ENCODE data around the gene TMEFF2. TPM values are rescaled to one million over a fixed set of nuclear protein-coding genes. Genes with fewer than 3 reads are reported as not detected.

Gene TMEFF2
- total RNA-seq, 1 donor, result not detected

DNA sequence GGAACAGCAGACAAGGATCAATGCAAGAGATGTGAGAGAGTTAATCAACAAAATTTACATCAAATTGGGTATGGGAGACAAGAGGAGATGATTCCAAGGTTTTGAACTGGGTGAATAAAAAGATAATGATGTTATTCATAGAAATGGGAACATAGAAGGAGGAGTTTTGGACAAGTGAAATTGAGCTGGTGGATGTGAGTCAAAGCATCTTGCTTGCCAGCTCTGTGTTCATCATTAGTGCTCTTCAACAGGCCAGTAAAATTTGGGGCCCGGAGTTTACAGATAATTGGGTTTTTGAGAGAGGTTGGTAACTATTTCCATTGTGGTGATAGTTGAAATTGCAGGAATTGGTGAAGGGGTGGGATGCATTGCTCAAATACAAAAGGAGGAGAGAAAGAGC is 277.9 kb downstream of the TMEFF2 start:
- no peak for DNase-seq (ENCODE audit: low read depth in 2 of 3, low spot score in 2 of 3)

DNA sequence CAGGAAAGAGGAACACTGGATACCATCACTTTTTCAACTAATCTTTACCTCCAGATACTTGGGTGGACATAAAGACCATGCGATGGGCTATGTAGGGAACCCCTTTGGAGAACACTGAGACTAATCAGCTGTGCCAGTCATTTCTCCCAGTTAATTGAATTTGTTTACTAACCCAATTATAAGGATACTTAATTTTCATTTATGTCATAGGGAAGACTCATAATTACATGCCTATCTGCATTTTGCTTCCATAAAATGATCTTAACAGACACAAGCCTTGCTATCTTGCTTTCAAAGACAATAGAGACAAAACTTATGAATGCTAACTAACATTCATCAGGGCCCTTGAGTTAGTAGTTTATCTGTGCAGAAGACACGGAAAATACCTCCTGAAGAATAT is 279.0 kb downstream of the TMEFF2 start:
- no peak for DNase-seq (ENCODE audit: low read depth in 2 of 3, low spot score in 2 of 3)

DNA sequence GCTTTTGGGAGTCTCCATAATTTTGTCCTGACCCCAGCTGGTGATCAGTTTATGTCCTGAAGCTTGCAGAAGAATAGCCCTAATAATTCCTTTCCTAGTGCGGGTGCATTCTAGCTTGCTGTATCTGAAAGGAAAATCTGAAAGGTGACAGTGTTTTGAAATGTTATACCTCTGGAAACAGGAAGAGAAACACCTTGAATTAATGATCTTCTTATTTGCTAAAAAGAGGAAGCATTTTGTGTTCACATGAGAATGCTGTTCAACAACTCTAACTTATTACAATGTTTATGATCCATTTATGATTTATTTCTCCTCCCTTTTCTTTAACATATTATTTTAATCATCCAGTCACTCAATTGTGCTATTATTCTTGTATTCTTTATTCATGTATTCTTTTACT is 280.9 kb downstream of the TMEFF2 start:
- DNase-seq (ENCODE audit: low read depth in 2 of 3, low spot score in 2 of 3), result no peak

DNA sequence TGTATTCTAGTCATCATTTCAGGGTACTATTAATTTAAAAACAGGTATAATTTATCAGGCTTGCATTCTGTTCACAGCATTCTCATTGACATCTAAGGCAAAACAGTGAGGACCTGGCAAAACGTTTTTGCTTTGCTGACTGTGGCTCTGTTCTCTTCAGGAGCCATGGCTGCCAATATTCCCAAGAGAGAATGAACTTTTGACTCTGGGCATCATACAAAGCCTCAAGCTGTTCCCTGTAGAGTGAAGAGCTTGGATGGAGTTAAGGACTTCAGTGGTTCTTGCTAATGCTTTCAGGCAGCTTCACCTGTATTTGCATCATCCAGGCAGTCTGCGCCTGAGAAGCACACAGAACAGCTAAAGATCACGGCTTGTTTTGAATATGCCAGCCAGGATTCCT is 282.0 kb downstream of the TMEFF2 start:
- DNase-seq (ENCODE audit: low read depth in 2 of 3, low spot score in 2 of 3), result no peak

DNA sequence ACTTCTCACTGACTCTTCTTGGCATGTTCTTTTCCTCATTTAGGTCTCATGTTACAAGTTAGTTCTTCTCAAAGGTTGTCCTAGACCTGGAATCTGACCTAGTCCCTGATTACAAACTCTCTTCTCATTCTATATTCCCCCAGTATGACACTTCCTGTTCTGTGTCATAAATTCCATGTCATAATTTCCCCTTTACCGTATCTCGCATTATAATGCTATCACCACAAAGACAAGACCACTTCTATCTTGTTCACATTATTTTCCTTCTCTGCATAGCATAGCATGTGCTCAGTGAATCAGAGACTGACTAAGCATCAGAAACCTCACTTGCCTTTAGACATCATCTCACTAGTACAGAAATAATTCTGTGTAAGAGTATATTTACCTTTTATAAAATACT is 284.2 kb downstream of the TMEFF2 start:
- DNase-seq (ENCODE audit: low read depth in 2 of 3, low spot score in 2 of 3), result peak in 2 of 3 donors; percentile 35 to 44

DNA sequence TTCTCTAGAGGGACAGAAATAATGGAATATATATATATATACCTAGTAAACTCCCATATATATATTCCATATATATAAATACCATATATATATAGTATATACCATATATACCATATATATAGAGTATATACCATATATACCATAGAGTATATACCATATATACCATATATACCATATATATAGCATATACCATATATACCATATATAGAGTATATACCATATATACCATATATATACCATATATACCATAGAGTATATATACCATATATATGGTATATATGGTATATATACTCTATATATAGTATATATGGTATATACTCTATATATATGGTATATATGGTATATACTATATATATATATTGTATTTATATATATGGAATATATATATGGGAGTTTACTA is 285.9 kb downstream of the TMEFF2 start:
- no peak for DNase-seq (ENCODE audit: low read depth in 2 of 3, low spot score in 2 of 3)

DNA sequence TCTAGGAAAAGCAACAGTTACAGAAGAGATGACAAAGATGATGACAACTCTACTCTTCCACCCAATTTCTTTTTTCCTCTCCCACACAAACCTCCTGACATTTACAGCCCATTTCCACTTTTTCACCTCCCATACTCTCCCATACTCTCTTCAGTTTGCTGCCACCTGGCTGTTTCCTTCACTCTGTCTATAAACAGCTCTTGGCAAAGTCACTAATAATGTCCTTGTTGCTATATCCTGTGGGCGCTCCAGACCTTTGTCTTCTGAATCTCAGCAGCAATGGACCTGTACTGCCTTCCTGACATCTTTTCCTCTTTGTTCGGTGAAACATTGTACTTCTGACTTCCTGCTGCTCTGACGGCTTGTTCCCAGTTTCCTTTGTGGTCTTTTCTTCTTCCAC is 287.2 kb downstream of the TMEFF2 start:
- no peak for DNase-seq (ENCODE audit: low read depth in 2 of 3, low spot score in 2 of 3)

DNA sequence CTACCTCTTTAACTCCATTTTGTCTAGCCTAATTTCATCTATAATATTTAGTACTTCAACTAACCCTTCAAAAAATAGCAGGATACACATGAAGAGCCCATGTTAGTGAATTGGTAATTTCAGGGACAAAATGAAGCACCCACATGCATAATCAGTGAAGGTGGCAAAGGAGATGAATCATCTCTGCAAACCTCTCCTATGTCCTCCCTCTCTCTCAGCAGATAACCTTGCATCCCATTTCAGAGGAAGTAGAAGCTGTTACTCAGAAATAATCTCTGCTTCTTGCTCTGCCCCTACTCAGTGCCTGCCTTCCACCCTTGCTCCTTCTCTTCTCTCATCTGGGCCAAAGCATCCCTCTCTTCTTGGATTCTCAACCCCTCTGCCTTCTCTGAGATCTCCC is 287.6 kb downstream of the TMEFF2 start:
- DNase-seq (ENCODE audit: low read depth in 2 of 3, low spot score in 2 of 3), result no peak

DNA sequence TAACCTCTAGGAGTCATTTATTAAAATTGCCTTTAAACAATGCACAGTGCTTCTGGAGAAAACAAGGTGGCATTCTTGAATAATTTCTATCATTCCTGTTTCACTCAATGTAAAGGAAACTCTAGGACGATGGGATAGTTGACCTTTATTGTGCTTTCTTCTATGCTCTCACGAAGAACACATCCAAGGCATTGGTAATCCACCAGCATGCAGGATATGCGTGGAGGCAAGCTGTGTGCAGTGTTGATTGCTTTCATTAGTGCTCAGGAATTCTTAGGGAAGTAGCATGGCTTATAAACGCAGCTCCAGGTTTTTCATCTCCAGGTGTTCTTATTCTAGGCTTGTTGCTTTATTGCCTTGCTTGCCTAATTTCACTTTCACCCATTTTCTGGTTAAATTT is 289.4 kb downstream of the TMEFF2 start:
- no peak for DNase-seq (ENCODE audit: low read depth in 2 of 3, low spot score in 2 of 3)

DNA sequence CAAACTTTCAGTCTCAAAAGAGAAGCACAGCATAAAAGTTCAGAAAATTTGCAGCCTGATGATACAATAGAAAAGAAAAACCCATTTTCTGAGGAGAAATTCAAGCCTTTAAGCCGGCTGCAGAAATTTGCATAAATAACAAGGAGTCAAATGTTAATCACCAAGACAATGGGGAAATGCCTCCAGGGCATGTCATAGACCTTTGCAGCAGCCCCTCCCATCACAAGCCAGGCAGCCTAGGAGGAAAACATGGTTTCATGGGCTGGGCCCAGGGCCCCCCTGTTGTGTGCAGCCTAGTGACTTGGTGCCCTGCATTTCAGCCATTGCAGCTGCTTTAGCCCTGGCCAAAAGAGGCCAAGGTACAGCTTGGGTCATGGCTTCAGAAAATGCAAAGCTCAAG is 293.7 kb downstream of the TMEFF2 start:
- no peak for DNase-seq (ENCODE audit: low read depth in 2 of 3, low spot score in 2 of 3)

DNA sequence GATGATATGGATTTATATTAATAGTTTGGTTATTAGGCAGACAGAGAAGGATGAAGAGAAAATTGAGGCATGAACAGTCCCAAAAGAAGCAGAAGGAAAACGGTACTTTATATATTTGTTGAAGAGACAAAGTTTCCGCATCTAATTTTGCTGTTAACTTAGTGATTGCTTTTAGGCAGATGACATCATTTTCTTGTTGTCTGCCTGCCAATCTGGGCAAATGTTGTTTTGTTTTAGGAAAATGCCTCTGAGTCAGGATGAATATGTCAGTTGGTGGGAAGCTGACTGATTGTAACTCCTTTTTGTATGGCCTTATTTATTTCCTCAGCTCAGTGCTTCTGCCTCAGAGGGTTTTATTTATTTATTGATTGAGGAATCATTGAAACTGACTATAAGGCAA is 295.3 kb downstream of the TMEFF2 start:
- no peak for DNase-seq (ENCODE audit: low read depth in 2 of 3, low spot score in 2 of 3)

Data from hematopoietic multipotent progenitor cell (in vitro differentiated cells).